ENCODE measurements around the gene FGF21.

- TF ChIP-seq, protein P1, sequence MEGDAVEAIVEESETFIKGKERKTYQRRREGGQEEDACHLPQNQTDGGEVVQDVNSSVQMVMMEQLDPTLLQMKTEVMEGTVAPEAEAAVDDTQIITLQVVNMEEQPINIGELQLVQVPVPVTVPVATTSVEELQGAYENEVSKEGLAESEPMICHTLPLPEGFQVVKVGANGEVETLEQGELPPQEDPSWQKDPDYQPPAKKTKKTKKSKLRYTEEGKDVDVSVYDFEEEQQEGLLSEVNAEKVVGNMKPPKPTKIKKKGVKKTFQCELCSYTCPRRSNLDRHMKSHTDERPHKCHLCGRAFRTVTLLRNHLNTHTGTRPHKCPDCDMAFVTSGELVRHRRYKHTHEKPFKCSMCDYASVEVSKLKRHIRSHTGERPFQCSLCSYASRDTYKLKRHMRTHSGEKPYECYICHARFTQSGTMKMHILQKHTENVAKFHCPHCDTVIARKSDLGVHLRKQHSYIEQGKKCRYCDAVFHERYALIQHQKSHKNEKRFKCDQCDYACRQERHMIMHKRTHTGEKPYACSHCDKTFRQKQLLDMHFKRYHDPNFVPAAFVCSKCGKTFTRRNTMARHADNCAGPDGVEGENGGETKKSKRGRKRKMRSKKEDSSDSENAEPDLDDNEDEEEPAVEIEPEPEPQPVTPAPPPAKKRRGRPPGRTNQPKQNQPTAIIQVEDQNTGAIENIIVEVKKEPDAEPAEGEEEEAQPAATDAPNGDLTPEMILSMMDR (IDR thresholded peaks at IDR 0.05; ENCODE audit: low read depth, low read length) = no peak
- no peak for TF ChIP-seq EZH2phosphoT487 (IDR thresholded peaks at IDR 0.05; ENCODE audit: low read depth)
These were observed 8.4 kb upstream of the FGF21 start, which contains the start of gene IZUMO1 for GRCh38 chr19:48746738-48747575.
